ENCODE results near the gene SLC29A2.
"Not testable (repeated sequence)": the region's sequence is repeated elsewhere in the genome, so short reads cannot be mapped to it uniquely, and the experiment has no call there.

SLC29A2 gene

GRCh38 chr11:66386171-66387069 is 14.9 kb upstream of the SLC29A2 start:
- peak; percentile 82 for DNase-seq (ENCODE audit: low read depth)

- DNase-seq (ENCODE audit: low read depth): not testable (repeated sequence)
Observed at GRCh38 chr11:66384316-66384715, 12.8 kb upstream of the SLC29A2 start.

DNA sequence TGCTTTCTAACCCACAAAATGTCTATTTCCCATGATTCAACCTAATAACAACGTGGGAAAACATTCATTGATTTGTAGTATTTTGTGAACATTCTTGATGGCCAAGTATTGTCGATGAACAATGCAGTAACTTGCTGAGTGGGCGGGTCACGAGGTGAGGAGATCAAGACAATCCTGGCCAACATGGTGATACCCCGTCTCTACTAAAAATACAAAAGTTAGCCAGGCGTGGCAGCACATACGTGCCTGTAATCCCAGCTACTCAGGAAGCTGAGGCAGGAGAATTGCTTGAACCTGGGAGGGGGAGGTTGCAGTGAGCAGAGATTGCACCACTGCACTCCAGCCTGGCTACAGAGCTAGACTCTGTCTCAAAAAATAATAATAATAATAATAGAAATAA is 8.7 kb upstream of the SLC29A2 start:
- DNase-seq (ENCODE audit: low read depth): not testable (repeated sequence)

DNA sequence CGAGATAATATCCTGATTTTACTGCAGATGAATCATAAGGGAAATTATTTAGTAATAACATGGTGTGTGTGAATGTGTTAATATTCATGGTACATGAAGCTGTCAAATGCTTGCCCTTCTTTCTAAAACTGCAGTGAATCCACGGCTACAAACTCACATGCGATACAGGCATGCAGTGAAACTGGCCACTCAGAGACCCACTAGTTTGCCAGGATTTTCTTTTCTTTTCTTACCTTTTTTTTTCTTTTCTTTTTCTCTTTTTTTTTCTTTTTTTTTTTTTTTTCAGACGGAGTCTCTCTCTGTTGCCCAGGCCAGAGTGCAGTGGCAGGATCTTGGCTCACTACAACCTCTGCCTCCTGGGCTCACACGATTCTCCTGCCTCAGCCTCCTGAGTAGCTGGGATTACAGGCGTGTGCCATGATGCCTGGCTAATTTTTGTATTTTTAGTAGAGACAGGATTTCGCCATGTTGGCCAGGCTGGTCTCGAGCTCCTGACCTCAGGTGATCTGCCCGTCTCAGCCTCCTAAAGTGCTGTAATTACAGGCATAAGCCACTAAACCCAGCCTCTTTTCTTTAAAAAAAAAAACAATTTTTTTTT is 2.2 kb upstream of the SLC29A2 start:
- not testable (repeated sequence) for DNase-seq (ENCODE audit: low read depth)

DNA sequence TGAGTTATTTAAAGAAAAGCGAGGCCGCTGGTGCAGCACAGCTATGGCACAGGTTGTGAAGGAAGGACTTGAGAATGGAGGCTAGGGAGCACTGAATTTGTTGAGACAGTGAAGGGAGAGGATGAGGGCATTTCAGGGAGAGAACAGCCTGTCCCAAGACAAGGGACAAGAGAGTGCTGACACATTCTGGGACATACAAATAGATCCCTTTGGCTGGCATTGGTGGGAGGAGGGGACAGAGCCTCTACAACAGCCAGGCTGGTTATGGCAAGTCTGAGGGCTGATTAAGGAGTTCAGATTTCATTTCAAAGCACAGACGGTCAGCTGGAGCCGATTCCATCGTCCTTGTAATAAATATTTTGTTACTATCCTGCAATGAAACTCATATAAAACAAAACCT is 1.7 kb upstream of the SLC29A2 start:
- no peak for DNase-seq (ENCODE audit: low read depth)

- no peak for DNase-seq (ENCODE audit: low read depth)
Observed at GRCh38 chr11:66369073-66369894, 2.3 kb downstream of the SLC29A2 start.

GRCh38 chr11:66368484-66368883 is 3.1 kb downstream of the SLC29A2 start:
- no peak for DNase-seq (ENCODE audit: low read depth)

GRCh38 chr11:66367561-66368312 is 3.8 kb downstream of the SLC29A2 start:
- DNase-seq (ENCODE audit: low read depth): no peak

DNA sequence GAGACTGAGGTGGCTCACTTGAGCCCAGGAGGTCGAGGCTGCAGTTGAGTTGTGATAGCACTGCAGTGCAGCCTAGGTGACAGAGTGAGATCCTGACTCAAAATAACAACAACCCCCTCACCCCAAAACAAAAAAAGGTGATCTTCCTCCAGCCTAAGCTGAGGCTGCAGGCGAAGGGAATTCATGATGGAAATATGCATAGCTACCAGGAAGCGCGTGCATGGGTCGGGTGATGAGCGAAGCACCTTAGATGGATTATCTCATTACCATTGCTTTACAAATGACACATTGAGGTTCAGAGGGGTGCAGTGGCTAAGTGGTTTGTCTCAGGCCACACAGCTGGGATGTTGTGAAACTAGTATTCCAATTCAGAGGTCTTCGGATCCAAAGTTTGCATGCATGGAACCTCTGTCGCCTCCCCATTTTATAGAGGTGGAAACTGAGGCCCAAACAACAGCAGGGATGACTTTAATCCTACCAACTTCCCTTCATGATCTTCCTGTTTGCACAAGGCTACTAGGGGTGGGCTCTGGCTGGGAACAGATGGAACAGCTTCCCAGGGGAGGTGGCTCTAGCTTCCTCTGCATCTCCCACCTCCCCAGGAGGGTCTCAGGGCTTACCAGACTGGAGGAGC is 4.6 kb downstream of the SLC29A2 start:
- no peak for DNase-seq (ENCODE audit: low read depth)

GRCh38 chr11:66365711-66366619 is 5.6 kb downstream of the SLC29A2 start:
- no peak for DNase-seq (ENCODE audit: low read depth)

DNA sequence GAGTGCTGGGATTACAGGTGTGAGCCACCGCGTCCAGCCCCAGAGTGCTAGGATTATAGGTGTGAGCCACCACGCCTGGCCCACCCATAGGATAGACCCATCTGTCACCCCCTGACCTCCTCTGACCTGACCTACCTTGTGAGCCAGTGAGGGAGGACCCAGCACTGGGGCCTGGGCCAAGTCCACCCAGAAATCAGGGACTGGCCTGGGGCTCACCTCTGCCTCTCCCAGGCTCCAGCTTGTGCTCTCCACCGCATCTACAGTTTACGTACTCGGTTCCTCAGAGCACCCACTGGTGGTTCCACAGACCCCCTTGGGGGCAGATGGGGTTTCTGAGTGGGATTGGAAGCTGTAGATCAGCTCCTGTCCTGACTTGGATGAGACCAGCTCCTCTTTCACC is 6.4 kb downstream of the SLC29A2 start:
- DNase-seq (ENCODE audit: low read depth): no peak

GRCh38 chr11:66363805-66364535 is 7.6 kb downstream of the SLC29A2 start:
- peak; percentile 19 for DNase-seq (ENCODE audit: low read depth)

DNA sequence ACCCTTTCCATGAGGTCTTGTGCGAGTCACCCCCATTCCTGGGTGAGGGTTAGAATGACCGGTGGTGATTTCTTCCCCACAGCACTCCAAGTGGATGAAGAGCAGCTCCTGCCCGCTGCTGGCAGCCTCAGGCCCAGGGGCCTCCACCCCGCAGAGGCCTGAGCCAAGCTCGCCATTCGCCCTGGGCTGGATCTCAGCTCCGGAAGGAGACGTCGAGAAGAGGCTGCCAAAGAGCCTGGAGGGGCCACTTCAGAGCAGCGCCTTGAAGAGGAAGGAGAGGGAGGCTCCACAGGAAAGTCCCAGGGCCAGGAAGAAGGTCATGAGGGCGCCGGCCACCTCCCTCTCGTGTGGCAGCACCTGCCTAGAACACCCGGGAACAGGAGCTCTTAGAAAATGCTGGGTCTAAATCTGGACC is 8.4 kb downstream of the SLC29A2 start:
- no peak for DNase-seq (ENCODE audit: low read depth)

DNA sequence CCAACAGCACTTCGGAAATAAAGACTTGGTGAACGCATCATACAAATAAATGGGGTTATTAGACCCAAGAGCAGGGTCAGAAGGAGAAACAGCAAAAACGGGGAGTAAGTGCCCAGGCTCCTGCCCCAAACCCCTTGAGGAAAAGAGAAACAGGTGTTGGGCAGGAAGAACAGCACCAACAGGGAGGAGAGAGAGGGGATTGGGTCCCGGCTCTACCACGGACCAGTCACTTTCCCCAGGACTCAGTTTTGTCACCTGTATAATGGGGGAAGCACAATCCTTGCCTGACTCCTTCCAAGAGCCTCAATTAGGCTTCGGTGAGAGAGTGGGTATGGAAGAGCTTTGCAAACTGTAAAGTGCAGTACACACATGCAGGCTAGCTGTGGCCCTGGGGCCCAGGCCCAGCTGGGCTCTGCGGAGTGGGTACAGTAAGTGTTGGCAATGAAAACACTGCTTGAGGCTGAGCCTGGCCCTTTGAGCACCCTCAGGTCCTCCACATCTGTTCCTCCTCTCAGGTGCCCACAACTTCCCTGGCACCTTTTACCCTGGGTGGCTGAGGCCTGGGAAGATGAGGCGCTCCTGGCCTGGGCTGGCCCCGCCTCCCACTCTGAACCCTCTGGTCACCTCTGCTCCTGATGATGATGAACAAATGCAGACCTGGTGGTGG is 8.9 kb downstream of the SLC29A2 start:
- DNase-seq (ENCODE audit: low read depth): no peak

- no peak for DNase-seq (ENCODE audit: low read depth)
Observed at GRCh38 chr11:66361502-66361941, 10.0 kb downstream of the SLC29A2 start.

DNA sequence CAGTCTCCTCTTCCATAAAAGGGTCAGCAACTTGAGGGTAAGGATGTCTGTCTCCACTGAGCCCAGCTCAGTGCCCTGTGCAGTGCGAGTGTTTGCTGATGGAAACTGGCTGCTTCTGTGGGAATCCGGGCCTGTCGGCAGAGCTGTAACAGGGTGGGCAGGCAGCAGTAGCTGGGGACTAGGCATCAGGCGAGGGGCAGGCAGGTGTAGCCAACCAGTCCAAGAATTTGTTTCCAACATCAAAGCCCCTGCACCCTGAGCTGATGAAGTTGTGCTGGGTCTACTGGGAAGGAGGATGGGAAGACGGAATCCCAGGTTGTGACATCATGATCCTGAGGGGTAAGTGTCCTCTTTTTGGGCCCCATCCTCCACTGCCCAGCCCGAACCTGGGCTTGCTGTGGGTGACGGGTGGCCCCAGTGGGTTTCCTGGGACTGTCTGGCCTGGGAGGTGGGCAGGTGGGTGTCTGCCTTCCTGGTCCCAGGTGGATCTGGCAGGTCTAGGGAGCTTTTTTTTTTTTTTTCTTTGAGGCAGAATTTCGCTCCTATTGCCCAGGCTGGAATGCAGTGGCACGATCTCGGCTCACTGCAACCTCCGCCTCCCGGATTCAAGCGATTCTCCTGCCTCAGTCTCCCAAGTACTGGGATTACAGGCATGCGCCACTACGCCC is 11.0 kb downstream of the SLC29A2 start:
- DNase-seq (ENCODE audit: low read depth): no peak

DNA sequence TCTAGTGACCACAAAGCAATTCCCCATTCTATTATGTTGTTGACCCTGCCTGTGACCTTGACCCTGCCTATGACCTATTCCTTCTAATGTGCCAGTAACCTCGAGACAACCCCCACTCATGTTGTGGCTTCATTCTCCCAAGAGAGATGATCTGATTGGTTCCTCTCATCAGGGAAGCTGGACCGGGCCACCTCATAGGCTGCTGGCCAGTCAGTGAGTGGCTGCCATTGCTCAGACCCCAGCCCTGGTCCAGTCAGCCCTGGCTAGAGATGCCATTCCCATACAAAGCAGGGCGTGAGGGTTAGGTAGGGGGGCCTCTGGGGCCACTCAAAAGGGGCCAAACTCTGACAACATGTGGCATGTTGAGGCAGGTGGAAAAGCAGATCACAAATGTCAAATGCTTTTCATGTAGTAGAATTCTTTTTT is 11.9 kb downstream of the SLC29A2 start:
- DNase-seq (ENCODE audit: low read depth): no peak

- DNase-seq (ENCODE audit: low read depth): not testable (repeated sequence)
Observed at GRCh38 chr11:66350560-66351235, 20.9 kb downstream of the SLC29A2 start.
